ENCODE results near the gene TARS3.
A peak's percentile ranks its signal among the peaks of the same experiment; 100 is the strongest.
"Not testable (repeated sequence)": the region's sequence is repeated elsewhere in the genome, so short reads cannot be mapped to it uniquely, and the experiment has no call there.

Gene TARS3

DNA sequence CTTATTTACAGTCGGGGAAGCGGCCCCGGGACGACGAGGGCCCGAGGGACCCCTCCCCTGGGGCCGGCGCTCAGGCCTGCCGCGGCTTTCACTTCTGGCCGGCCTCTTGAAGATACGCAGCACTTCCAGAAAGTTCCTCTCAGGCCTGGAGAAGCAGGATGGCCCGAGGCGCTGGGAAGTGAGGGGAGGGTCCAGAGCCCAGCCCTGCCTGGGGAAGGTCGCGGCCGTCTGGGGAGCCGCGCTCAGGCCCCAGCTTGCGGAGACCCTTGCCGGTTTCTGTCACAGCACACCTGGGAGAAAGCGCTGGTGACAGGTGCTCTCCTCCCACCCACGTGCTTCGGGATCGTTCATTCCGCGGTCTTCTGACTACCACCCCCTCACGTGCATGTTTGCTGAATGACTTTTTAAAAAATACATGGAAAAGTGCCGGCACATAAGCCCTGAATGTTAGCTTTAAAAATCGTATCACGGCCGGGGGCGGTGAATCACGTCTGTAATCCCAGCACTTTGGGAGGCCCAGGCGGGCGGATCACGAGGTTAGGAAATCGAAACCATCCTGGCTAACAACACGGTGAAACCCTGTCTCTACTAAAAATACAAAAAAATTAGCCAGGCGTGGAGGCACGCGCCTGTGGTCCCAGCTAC is 71.4 kb downstream of the TARS3 start:
- DNase-seq, result no peak

DNA sequence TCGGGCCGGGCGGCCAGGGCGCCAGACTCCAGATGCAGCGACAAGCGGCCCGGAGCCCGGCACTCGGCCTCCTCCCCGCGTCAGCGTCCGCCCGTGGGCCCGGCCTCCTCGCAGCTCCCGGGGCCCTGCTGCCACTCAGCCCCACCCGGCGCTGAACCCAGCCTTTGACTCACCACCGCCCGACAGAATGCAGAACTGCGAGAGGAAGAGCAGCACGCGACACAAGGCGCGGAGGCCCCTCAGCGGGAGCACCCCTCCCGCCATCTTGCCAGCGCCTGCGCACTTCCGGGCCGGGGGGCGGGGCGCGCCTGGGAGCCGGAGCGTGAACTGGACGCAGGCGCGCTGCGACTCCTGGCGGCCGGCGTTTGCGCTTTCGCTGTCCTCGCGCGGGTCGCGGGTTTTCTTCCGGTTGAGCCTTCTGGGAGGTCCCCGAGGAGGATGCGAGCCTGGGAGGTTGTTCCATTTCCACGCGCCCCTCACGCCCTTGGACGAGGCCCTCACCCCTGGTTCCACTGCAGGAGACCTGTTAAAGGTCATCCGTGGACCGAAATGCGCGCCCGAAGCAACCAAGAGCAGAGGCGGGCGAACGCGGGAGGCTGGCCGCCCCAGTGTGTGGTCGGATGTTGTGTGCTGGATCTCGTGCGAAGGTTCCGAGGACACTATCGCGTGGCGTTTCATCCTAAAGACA is 72.0 kb downstream of the TARS3 start, which contains the start of gene TM2D3:
Gene TM2D3, minus strand, starts transcription at position 284 of the 688 bp plus-strand sequence. Its CDS starts 20 bp downstream, at position 264.
- peak; percentile 92 for DNase-seq

DNA sequence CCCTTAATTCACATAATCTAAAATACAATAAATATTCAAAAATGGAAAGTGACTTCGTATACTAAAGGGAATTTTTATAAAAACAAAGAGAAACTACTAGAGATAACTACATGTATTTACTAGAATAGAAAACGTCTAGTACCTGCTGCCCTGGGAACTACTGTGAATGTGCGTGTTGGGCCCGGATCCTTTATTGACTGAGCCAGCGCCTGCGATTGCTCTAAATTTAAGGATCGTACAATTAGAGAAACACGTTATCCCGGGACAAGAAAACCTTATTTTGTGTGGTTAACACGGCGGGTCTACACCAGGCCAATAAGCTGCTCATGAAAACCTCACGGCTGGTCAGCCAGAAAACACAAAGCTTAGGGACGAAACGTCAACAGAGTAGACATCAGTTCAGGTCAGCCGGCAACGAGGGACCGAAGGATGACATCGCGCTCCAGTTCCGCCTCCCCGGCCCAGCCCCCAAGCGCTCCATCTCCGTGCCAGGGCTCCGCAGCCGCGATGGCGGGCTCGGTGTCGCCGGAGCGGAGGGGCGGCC is 72.6 kb downstream of the TARS3 start:
- DNase-seq, result peak; percentile 63

- DNase-seq, result no peak
Measured at GRCh38 chr15:101650145-101650544, 74.1 kb downstream of the TARS3 start.

GRCh38 chr15:101648356-101648755 is 75.9 kb downstream of the TARS3 start:
- no peak for DNase-seq

- no peak for DNase-seq
Measured at GRCh38 chr15:101647251-101647650, 77.0 kb downstream of the TARS3 start.

DNA sequence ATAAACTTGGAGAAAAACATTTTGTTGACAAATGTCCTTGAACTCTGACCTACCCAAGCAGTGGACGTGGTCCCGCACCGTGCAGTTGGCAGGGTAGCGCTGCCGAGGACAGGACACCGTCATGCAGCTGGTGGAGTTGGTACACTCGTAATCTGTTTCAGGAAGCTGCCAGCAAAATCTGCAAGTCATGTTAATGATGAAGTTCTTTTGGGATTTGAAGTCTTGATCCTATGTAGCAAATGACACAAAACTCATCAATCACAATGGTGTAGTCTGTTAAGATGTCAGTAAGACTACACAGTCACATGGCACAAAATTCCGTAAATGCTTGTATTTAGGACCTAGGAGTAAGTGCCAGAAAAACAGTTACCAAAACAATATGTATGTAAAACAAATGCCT is 77.6 kb downstream of the TARS3 start:
- DNase-seq, result no peak

- DNase-seq, result no peak
Measured at GRCh38 chr15:101642361-101642760, 81.9 kb downstream of the TARS3 start.

DNA sequence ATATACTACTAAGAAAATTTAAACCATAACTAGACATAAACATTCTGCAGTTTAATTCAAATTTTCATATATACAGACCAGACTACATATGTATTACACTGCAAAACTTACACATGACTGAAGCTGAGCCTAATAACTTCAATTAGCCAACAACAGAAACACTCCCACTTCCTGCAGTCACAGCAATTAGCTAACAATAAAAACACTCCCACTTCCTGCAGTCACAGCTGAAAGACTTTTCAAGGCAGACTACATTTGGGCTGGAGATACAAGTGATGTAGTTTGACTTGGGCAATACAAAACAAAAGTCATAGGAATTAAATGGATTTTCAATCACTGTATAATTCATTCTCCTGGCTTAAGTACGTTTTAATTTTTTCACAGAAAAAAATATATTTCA is 82.4 kb downstream of the TARS3 start:
- no peak for DNase-seq

GRCh38 chr15:101641129-101641764 is 83.0 kb downstream of the TARS3 start:
- DNase-seq, result peak; percentile 34

- no peak for DNase-seq
Measured at GRCh38 chr15:101639667-101640066, 84.6 kb downstream of the TARS3 start.

DNA sequence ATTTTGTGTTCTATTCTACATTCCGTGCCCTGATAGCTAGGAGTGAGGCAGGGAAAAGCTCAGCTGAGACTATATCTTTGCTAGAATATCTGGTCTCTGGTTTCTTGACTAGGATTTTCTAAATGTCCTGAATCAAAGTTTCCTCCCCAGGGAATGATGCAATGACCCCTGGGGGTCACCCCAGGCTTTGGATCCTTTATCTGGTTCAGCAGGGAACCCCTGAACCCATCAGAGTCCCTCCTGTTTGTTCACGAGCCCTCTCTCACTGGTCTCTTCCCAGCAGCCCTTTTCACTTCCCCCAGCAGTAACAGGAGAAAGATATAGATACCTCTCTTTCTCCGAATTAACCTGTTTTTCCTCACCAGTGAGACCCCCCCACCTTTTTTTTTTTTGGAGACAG is 86.4 kb downstream of the TARS3 start:
- DNase-seq, result no peak

DNA sequence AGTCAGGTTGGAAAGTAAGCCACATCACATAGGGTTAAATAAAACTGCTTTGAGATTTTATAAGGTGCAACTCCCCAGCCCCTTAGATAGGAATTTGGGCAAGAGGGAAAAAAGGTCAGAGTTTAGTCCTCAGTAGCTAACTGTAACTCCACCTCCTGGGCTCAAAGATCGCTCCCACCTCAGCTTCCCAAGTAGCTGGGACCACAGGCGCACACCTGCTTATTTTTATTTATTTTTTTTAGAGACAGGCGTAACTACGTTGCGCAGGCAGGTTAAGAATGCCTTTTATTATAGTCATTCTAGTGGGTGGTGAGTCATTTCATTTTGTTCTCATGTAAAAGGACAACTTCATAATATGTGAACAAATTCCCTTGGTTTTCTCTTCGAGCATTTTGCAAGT is 86.8 kb downstream of the TARS3 start:
- DNase-seq, result no peak

DNA sequence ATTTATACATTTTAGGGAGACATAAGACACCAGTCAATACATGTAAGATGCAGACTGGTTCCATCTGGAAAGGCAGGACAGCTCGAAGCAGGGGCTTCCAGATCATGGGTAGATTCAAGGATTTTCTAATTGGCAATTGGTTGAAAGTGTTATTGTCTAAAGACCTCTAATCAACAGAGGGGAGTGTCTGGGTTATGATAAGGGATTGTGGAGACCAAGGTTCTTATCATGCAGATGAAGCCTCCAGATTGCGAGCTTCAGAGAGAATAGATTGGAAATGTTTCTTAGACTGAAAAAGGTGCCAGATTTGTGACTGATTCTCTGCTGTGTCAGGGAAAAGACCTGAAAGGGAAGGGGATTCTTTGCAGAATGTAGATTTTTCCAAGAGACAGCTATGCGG is 87.2 kb downstream of the TARS3 start:
- no peak for DNase-seq

GRCh38 chr15:101635944-101636727 is 88.1 kb downstream of the TARS3 start:
- DNase-seq, result no peak

- no peak for DNase-seq
Measured at GRCh38 chr15:101633356-101633755, 90.9 kb downstream of the TARS3 start.

DNA sequence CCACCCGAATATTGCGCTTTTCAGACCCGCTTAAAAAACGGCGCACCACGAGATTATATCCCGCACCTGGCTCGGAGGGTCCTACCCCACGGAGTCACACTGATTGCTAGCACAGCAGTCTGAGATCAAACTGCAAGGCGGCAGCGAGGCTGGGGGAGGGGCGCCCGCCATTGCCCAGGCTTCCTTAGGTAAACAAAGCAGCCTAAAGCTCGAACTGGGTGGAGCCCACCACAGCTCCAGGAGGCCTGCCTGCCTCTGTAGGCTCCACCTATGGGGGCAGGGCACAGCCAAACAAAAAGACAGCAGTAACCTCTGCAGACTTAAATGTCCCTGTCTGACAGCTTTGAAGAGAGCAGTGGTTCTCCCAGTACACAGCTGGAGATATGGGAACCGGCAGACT is 97.5 kb downstream of the TARS3 start:
- not testable (repeated sequence) for DNase-seq

DNA sequence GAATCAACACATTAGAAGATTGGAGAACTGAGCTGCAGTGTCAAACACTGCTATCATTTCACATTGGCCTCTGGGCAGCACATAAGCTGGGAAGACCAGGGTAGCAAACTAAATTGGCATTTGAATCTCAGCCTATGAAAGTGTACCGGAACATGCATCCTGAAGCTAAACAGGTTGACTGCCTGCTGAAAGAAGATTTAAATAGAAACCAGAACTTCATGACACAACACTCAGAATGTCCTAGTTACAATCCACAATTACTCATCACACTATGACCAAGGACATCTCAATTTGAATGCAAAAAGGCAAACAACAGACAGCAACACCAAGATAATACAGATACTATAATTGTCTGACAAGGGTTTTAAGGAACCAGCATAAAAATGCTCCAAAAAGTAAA is 98.3 kb downstream of the TARS3 start:
- no peak for DNase-seq

GRCh38 chr15:101625184-101625583 is 99.1 kb downstream of the TARS3 start:
- DNase-seq, result no peak

- no peak for DNase-seq
Measured at GRCh38 chr15:101623367-101624304, 100.6 kb downstream of the TARS3 start.

- DNase-seq, result no peak
Measured at GRCh38 chr15:101621961-101622360, 102.3 kb downstream of the TARS3 start.

DNA sequence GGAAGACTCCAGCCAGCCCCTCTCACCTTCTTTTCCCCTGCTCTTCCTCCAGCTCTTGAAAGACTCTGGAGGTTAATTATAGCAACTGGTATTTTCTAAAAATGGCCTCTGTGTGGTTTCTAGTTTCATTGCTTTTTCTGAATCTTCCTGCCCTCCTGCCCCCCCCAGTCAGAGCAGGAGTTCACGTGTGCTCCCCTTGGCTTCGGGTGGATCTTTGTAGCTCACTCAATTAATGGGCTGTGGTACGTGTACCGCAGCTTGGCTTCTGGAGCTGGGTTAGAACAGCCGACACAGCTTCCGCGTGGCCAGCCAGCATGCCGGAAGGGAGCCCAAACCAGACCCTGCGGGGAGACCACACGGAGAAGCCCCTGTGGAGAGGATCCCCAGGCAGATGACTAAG is 103.6 kb downstream of the TARS3 start:
- DNase-seq, result no peak
